ENCODE data around the gene COL4A6.

Gene COL4A6

DNA sequence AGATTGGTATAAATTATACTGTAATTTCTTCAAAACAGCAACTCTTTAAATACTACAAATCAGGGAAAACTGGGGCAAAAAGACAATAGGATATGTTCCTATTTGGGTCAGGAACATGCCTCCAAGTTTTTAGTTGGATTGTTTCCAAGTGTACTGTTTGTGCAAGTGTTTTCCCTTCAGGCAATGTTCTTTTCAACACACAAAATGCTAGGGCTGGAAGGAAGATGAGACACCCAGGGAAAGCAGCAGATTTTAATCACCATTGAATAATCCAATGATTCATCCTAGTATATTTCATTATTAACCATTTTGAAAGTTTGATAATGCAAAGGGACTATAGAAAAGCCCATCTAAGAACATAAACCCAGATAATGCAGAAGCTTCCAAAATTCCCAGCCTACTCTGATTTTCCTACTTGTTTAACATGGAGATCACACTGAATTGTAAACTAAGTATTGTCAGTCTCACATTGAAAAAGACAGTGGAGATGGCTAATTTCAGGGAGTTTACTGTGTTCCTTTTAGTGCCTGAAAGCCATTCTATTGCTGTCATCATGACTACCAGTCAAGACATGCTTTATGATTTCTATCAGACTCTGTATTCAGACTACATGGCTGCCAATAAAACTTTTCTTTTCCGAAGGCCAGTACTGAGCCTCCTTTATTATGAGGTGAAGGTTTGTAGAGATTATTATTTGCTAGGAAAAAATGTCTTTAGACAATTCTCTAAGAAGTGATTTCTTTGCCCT lies 38.6 kb downstream of the COL4A6 start:
- Histone ChIP-seq H3K27ac (ENCODE audit: low read length) (no peak overlapping the region), H2AFZ (ENCODE audit: low read length) (no peak overlapping the region), H3K27me3 (replicated peaks; ENCODE audit: insufficient read depth, low read length) (no peaks in the 10 kb centered on the region), H3K4me1 (ENCODE audit: low read length) (no peaks in the 10 kb centered on the region), H3K9ac (ENCODE audit: low read length) (no peak overlapping the region), H3K4me2 (ENCODE audit: low read depth, low read length) (no peak overlapping the region), H3K36me3 (replicated peaks; ENCODE audit: insufficient read depth, low read length) (no peaks in the 10 kb centered on the region), H3K9me2 (replicated peaks; ENCODE audit: insufficient read depth, low read length) (no peaks in the 10 kb centered on the region), H3K4me3 (ENCODE audit: low read length) (no peak overlapping the region), H3K9me3 (replicated peaks; ENCODE audit: insufficient read depth, low read length) (no peaks in the 10 kb centered on the region), H3K79me2 (ENCODE audit: low read length) (no peaks in the 10 kb centered on the region), H4K20me1 (ENCODE audit: insufficient read depth, low read length) (no peaks in the 10 kb centered on the region), H3F3A (ENCODE audit: insufficient read depth, low read length) (no peaks in the 10 kb centered on the region)
- TF ChIP-seq EZH2phosphoT487 (IDR thresholded peaks at IDR 0.05; ENCODE audit: low read length), result no peak
- no peak for TF ChIP-seq EZH2 (optimal IDR thresholded peaks at IDR 0.05; ENCODE audit: low read depth, low read length)
- TF ChIP-seq, protein P1, sequence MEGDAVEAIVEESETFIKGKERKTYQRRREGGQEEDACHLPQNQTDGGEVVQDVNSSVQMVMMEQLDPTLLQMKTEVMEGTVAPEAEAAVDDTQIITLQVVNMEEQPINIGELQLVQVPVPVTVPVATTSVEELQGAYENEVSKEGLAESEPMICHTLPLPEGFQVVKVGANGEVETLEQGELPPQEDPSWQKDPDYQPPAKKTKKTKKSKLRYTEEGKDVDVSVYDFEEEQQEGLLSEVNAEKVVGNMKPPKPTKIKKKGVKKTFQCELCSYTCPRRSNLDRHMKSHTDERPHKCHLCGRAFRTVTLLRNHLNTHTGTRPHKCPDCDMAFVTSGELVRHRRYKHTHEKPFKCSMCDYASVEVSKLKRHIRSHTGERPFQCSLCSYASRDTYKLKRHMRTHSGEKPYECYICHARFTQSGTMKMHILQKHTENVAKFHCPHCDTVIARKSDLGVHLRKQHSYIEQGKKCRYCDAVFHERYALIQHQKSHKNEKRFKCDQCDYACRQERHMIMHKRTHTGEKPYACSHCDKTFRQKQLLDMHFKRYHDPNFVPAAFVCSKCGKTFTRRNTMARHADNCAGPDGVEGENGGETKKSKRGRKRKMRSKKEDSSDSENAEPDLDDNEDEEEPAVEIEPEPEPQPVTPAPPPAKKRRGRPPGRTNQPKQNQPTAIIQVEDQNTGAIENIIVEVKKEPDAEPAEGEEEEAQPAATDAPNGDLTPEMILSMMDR (IDR thresholded peaks at IDR 0.05; ENCODE audit: low read length), result no peak
- no peak for DNase-seq

DNA sequence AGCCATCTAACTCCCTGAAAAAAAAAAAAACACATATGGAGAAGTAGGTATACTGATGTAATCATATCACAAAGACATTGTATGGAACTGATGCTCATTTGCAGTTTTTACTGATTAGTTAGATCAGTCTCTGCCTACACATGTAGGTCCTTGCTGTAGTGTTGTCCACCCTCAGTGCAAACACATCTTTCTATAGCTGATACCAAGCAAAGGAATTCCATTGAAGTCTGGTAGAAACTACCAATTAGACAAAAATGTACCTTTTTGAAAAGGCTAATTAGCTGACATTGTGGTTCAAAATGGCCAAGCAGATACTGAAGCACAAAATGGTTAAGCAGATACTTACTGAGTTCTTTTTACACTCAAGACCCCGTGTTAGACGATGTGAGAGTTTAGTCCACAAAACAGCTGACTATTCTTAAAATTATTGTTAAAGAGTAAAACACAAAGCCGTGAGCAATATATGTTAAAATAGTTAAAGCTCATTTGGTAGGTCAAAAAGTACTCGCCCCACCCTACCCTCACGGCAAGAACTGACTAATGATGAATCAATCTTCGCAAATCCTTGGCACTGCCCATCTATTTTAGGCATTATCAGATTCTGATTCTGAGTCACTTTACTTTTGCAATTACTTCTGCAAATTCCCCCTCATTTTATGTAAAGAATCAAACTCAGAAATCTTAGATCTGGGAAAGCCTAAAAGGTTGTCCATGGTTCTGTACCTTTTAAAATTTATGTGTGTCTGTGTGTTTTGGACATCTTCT lies 40.4 kb downstream of the COL4A6 start:
- TF ChIP-seq EZH2phosphoT487 (IDR thresholded peaks at IDR 0.05; ENCODE audit: low read length) (no peak), EZH2 (optimal IDR thresholded peaks at IDR 0.05; ENCODE audit: low read depth, low read length) (no peak)
- TF ChIP-seq, protein P1 (IDR thresholded peaks at IDR 0.05; ENCODE audit: low read length), result no peak
- no peaks in the 10 kb centered on the region for H3F3A ChIP-seq (ENCODE audit: insufficient read depth, low read length)
- H3K9ac ChIP-seq (ENCODE audit: low read length), result no peak overlapping the region
- H3K27me3 ChIP-seq (replicated peaks; ENCODE audit: insufficient read depth, low read length), result no peaks in the 10 kb centered on the region
- no peaks in the 10 kb centered on the region for H3K4me1 ChIP-seq (ENCODE audit: low read length)
- no peak overlapping the region for H2AFZ ChIP-seq (ENCODE audit: low read length)
- no peaks in the 10 kb centered on the region for H4K20me1 ChIP-seq (ENCODE audit: insufficient read depth, low read length)
- no peak overlapping the region for H3K4me3 ChIP-seq (ENCODE audit: low read length)
- no peaks in the 10 kb centered on the region for H3K9me3 ChIP-seq (replicated peaks; ENCODE audit: insufficient read depth, low read length)
- DNase-seq, result no peak
- no peak overlapping the region for H3K27ac ChIP-seq (ENCODE audit: low read length)
- H3K36me3 ChIP-seq (replicated peaks; ENCODE audit: insufficient read depth, low read length), result no peaks in the 10 kb centered on the region
- no peak overlapping the region for H3K4me2 ChIP-seq (ENCODE audit: low read depth, low read length)
- H3K9me2 ChIP-seq (replicated peaks; ENCODE audit: insufficient read depth, low read length), result no peaks in the 10 kb centered on the region
- H3K79me2 ChIP-seq (ENCODE audit: low read length), result no peaks in the 10 kb centered on the region

DNA sequence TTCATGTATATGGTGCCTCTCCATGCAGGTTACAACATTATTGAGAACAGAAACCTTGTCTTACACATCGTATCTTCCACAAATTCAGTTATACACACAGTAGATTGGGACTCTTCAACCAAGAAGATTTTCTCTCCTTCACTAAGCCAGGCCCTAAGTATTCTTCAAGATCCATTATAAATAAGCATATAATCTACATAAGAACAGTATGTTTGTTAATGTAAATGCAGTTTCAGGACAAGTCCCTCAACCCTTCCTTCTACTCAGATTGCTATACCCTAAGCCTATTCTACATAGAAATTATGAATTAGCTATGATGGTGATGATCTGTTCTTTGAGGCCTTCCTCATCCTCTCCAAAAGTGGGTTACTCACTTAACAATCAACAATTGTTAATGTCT lies 41.2 kb downstream of the COL4A6 start:
- Histone ChIP-seq H3K36me3 (replicated peaks; ENCODE audit: insufficient read depth, low read length) (no peaks in the 10 kb centered on the region), H3K27ac (ENCODE audit: low read length) (no peak overlapping the region), H3K9ac (ENCODE audit: low read length) (no peak overlapping the region), H3K79me2 (ENCODE audit: low read length) (no peaks in the 10 kb centered on the region), H3K27me3 (replicated peaks; ENCODE audit: insufficient read depth, low read length) (no peaks in the 10 kb centered on the region), H3K4me3 (ENCODE audit: low read length) (no peak overlapping the region), H3K4me1 (ENCODE audit: low read length) (no peaks in the 10 kb centered on the region), H3F3A (ENCODE audit: insufficient read depth, low read length) (no peaks in the 10 kb centered on the region), H4K20me1 (ENCODE audit: insufficient read depth, low read length) (no peaks in the 10 kb centered on the region), H3K9me3 (replicated peaks; ENCODE audit: insufficient read depth, low read length) (no peaks in the 10 kb centered on the region), H3K9me2 (replicated peaks; ENCODE audit: insufficient read depth, low read length) (no peaks in the 10 kb centered on the region), H3K4me2 (ENCODE audit: low read depth, low read length) (no peak overlapping the region), H2AFZ (ENCODE audit: low read length) (no peak overlapping the region)
- DNase-seq, result no peak
- TF ChIP-seq EZH2 (optimal IDR thresholded peaks at IDR 0.05; ENCODE audit: low read depth, low read length) (no peak), EZH2phosphoT487 (IDR thresholded peaks at IDR 0.05; ENCODE audit: low read length) (no peak)
- TF ChIP-seq, protein P1 (IDR thresholded peaks at IDR 0.05; ENCODE audit: low read length), result no peak
